Ishikawa (cell line): ENCODE results near the gene NIPAL4.

Experiments used
- CEBPB ChIP-seq: IDR thresholded peaks from 2 replicates; pipeline ENCODE4 v1.6.1; 2012
- CREB1 ChIP-seq: IDR thresholded peaks from 2 replicates; pipeline ENCODE4 v1.6.1; 2012; ENCODE audit warnings: low read depth
- EP300 ChIP-seq: IDR thresholded peaks from 2 replicates; pipeline ENCODE4 v1.6.1; 2012; ENCODE audit warnings: borderline replicate concordance
- FOXM1 ChIP-seq: IDR thresholded peaks from 2 replicates; pipeline ENCODE4 v1.6.1; 2012; ENCODE audit warnings: low read depth, borderline replicate concordance
- NFIC ChIP-seq: IDR thresholded peaks from 2 replicates; pipeline ENCODE4 v1.6.1; 2012
- RAD21 ChIP-seq: IDR thresholded peaks from 2 replicates; pipeline ENCODE4 v1.6.1; 2012; ENCODE audit warnings: low read depth
- TAF1 ChIP-seq: IDR thresholded peaks from 2 replicates; pipeline ENCODE4 v1.6.1; 2012; ENCODE audit warnings: low read depth, mild to moderate bottlenecking
- TEAD4 ChIP-seq: IDR thresholded peaks from 2 replicates; pipeline ENCODE4 v1.6.1; 2012
- YY1 ChIP-seq: IDR thresholded peaks from 2 replicates; pipeline ENCODE4 v1.6.1; 2012; ENCODE audit warnings: low read depth
- ZBTB7A ChIP-seq: IDR thresholded peaks from 2 replicates; pipeline ENCODE4 v1.6.1; 2012; ENCODE audit warnings: low read depth
- TF ChIP-seq, protein P1 (sequence below): IDR thresholded peaks from 2 replicates; pipeline ENCODE4 v1.6.1; 2012; ENCODE audit warnings: low read depth, mild to moderate bottlenecking
- TF ChIP-seq, protein P2 (sequence below): IDR thresholded peaks from 2 replicates; pipeline ENCODE4 v1.6.1; 2012
- TF ChIP-seq, protein P3 (sequence below): IDR thresholded peaks from 2 replicates; pipeline ENCODE4 v1.6.1; 2012

DNA sequence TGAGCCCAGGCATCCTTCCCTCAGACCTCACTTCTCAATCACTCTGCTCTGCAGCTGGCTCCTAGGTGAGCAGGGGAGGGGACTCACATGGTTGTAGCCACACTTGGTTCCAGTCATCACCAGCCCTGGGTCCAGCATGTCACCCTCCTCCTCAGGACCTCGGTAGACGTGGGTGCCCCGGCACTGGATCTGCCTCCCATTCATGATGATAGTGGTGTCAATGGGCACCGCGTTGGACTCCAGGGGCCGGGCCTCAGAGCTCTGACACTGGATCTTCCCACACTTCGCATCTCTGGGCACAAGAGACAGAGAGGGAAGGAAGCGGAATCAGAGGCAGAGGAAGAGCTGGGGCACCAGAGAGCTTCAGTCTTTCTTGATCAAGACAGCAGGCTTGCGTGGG is 32.9 kb downstream of the NIPAL4 start:
- TF ChIP-seq TEAD4 (no peak), EP300 (no peak), TAF1 (no peak), RAD21 (no peak), YY1 (no peak), NFIC (no peak), CEBPB (no peak), FOXM1 (no peak), ZBTB7A (no peak), CREB1 (no peak)
- TF ChIP-seq, protein P1, sequence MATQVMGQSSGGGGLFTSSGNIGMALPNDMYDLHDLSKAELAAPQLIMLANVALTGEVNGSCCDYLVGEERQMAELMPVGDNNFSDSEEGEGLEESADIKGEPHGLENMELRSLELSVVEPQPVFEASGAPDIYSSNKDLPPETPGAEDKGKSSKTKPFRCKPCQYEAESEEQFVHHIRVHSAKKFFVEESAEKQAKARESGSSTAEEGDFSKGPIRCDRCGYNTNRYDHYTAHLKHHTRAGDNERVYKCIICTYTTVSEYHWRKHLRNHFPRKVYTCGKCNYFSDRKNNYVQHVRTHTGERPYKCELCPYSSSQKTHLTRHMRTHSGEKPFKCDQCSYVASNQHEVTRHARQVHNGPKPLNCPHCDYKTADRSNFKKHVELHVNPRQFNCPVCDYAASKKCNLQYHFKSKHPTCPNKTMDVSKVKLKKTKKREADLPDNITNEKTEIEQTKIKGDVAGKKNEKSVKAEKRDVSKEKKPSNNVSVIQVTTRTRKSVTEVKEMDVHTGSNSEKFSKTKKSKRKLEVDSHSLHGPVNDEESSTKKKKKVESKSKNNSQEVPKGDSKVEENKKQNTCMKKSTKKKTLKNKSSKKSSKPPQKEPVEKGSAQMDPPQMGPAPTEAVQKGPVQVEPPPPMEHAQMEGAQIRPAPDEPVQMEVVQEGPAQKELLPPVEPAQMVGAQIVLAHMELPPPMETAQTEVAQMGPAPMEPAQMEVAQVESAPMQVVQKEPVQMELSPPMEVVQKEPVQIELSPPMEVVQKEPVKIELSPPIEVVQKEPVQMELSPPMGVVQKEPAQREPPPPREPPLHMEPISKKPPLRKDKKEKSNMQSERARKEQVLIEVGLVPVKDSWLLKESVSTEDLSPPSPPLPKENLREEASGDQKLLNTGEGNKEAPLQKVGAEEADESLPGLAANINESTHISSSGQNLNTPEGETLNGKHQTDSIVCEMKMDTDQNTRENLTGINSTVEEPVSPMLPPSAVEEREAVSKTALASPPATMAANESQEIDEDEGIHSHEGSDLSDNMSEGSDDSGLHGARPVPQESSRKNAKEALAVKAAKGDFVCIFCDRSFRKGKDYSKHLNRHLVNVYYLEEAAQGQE, result no peak
- TF ChIP-seq, protein P2, sequence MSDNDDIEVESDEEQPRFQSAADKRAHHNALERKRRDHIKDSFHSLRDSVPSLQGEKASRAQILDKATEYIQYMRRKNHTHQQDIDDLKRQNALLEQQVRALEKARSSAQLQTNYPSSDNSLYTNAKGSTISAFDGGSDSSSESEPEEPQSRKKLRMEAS, result no peak
- TF ChIP-seq, protein P3, sequence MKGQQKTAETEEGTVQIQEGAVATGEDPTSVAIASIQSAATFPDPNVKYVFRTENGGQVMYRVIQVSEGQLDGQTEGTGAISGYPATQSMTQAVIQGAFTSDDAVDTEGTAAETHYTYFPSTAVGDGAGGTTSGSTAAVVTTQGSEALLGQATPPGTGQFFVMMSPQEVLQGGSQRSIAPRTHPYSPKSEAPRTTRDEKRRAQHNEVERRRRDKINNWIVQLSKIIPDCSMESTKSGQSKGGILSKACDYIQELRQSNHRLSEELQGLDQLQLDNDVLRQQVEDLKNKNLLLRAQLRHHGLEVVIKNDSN, result no peak
